WTC11 (cell line): ENCODE results near the gene ODAD3. TPM values are rescaled to one million over a fixed set of nuclear protein-coding genes. Genes with fewer than 3 reads are reported as not detected.
A peak's percentile ranks its signal among the peaks of the same experiment; 100 is the strongest.

Experiments
- AR ChIP-seq: fragments of 250-450 bp; sonication (Bioruptor Pico); IDR thresholded peaks from 2 replicates; pipeline ENCODE4 v1.9.0; 2021; ENCODE audit warnings: mild to moderate bottlenecking
- ERG ChIP-seq: fragments of 250-450 bp; sonication (Bioruptor Pico); IDR thresholded peaks from 2 replicates; pipeline ENCODE4 v1.8.0; 2021; ENCODE audit warnings: mild to moderate bottlenecking
- FOXP4 ChIP-seq: sonication (generic); formaldehyde crosslinking; IDR thresholded peaks from 2 replicates; pipeline ENCODE4 v1.8.0; 2022; ENCODE audit warnings: mild to moderate bottlenecking, missing genetic modification reagents
- HMGA2 ChIP-seq: fragments of 250-450 bp; sonication (Bioruptor Pico); IDR thresholded peaks from 2 replicates; pipeline ENCODE4 v1.4.0; 2021; ENCODE audit warnings: mild to moderate bottlenecking, moderate library complexity
- NR1H2 ChIP-seq: sonication (generic); formaldehyde crosslinking; IDR thresholded peaks from 2 replicates; pipeline ENCODE4 v1.9.0; 2021; ENCODE audit warnings: mild to moderate bottlenecking, moderate library complexity, missing genetic modification reagents
- NR2C2 ChIP-seq: sonication (generic); formaldehyde crosslinking; IDR thresholded peaks from 2 replicates; pipeline ENCODE4 v1.8.0; 2022; ENCODE audit warnings: mild to moderate bottlenecking, missing genetic modification reagents
- SMAD3 ChIP-seq: sonication (generic); formaldehyde crosslinking; IDR thresholded peaks from 2 replicates; pipeline ENCODE4 v1.8.0; 2022; ENCODE audit warnings: missing genetic modification reagents, mild to moderate bottlenecking, borderline replicate concordance
- SP1 ChIP-seq: sonication (generic); formaldehyde crosslinking; conservative IDR thresholded peaks from 2 replicates; pipeline ENCODE4 v1.8.1; 2022; ENCODE audit warnings: missing genetic modification reagents
- TEAD4 ChIP-seq: sonication (generic); formaldehyde crosslinking; IDR thresholded peaks from 2 replicates; pipeline ENCODE4 v1.8.0; 2022; ENCODE audit warnings: mild to moderate bottlenecking, missing genetic modification reagents
- TP53 ChIP-seq: sonication (generic); formaldehyde crosslinking; IDR thresholded peaks from 2 replicates; pipeline ENCODE4 v1.8.1; 2023; ENCODE audit warnings: mild to moderate bottlenecking, missing genetic modification reagents
- USF2 ChIP-seq: sonication (generic); formaldehyde crosslinking; IDR thresholded peaks from 2 replicates; pipeline ENCODE4 v1.8.1; 2023; ENCODE audit warnings: mild to moderate bottlenecking, missing genetic modification reagents, moderate library complexity
- ZBTB21 ChIP-seq: sonication (generic); formaldehyde crosslinking; IDR thresholded peaks from 2 replicates; pipeline ENCODE4 v1.8.1; 2023; ENCODE audit warnings: mild to moderate bottlenecking, missing genetic modification reagents, borderline replicate concordance
- ZNF138 ChIP-seq: sonication (generic); formaldehyde crosslinking; conservative IDR thresholded peaks from 2 replicates; pipeline ENCODE4 v1.8.1; 2022; ENCODE audit warnings: mild to moderate bottlenecking, moderate library complexity, missing genetic modification reagents
- ZNF416 ChIP-seq: fragments of 250-450 bp; sonication (Bioruptor Pico); IDR thresholded peaks from 2 replicates; pipeline ENCODE4 v1.9.0; 2021; ENCODE audit warnings: mild to moderate bottlenecking, inconsistent platforms
- ZNF671 ChIP-seq: fragments of 250-450 bp; sonication (Bioruptor Pico); IDR thresholded peaks from 2 replicates; pipeline ENCODE4 v1.8.0; 2021; ENCODE audit warnings: mild to moderate bottlenecking
- total RNA-seq: library from RNA; stranded (reverse); gene quantifications from 3 replicates; pipeline ENCODE4 v1.2.3, GENCODE V29; 2021
- TF ChIP-seq, protein P1 (sequence below): fragments of 200-600 bp; IDR thresholded peaks from 2 replicates; pipeline ENCODE4 v1.8.0; 2022; ENCODE audit warnings: antibody characterized with exemption
- TF ChIP-seq, protein P2 (sequence below): sonication (generic); formaldehyde crosslinking; IDR thresholded peaks from 2 replicates; pipeline ENCODE4 v1.8.0; 2022; ENCODE audit warnings: mild to moderate bottlenecking, missing genetic modification reagents
- TF ChIP-seq, protein P3 (sequence below): sonication (generic); formaldehyde crosslinking; conservative IDR thresholded peaks from 2 replicates; pipeline ENCODE4 v1.8.1; 2023; ENCODE audit warnings: mild to moderate bottlenecking, low read depth, missing genetic modification reagents, moderate library complexity
- TF ChIP-seq, protein P4 (sequence below): sonication (generic); formaldehyde crosslinking; IDR thresholded peaks from 2 replicates; pipeline ENCODE4 v1.8.1; 2023; ENCODE audit warnings: mild to moderate bottlenecking, missing genetic modification reagents
- TF ChIP-seq, protein P5 (sequence below): sonication (generic); formaldehyde crosslinking; IDR thresholded peaks from 2 replicates; pipeline ENCODE4 v1.8.1; 2022; ENCODE audit warnings: mild to moderate bottlenecking, missing genetic modification reagents, moderate library complexity, borderline replicate concordance

ODAD3 gene
- total RNA-seq, 1 experiment from 2014 or later: 4.1 TPM

DNA sequence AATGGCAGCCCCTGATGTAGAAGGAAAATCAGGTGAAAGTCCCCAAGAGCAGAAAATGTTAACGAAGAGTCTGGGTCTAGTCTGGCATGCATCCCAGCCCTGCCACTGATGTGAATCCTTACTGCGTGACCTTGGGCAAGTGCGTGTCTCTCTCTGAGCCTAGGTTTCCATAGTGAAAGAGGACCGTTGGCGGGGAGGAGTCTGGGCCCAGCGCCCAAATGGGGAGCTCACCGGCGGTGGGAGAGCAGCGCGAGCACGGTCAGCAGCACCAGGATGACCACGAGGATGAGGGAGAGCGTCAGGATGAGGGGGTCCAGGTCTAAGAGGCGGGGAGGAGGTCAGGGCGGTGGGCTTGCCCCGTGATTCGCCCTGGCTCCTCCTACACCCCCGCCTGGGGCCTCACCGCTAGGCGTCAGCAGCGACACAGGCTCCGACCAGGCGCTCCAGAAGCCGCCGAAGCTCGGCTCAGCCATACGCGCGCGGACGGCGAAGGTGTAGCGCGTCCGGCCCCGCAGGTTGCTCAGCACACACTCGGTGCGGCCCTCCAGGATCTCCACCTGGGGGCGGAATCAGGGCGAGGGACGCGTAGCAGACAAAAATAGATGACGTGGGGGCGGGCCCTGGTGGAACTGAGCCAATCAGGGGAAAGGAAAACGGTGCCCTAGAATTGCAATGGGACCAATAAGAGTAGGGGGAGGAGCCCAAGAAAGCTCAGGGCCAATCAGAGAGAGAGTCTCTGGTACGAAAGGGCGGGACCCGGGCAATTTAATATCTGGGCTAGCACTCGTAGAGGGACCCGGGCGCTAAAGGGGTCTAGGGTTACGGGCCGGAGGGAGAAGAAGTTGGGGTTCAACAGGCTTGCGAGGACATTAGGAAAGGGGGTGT is 54.0 kb downstream of the ODAD3 start (continued):
- TF ChIP-seq, protein P1, sequence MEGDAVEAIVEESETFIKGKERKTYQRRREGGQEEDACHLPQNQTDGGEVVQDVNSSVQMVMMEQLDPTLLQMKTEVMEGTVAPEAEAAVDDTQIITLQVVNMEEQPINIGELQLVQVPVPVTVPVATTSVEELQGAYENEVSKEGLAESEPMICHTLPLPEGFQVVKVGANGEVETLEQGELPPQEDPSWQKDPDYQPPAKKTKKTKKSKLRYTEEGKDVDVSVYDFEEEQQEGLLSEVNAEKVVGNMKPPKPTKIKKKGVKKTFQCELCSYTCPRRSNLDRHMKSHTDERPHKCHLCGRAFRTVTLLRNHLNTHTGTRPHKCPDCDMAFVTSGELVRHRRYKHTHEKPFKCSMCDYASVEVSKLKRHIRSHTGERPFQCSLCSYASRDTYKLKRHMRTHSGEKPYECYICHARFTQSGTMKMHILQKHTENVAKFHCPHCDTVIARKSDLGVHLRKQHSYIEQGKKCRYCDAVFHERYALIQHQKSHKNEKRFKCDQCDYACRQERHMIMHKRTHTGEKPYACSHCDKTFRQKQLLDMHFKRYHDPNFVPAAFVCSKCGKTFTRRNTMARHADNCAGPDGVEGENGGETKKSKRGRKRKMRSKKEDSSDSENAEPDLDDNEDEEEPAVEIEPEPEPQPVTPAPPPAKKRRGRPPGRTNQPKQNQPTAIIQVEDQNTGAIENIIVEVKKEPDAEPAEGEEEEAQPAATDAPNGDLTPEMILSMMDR: no peak; the same call in 1 of the 2 replicates
- peak; percentile 52; the same call in 1 of the 2 replicates for TF ChIP-seq FOXP4 (CRISPR knock-in tag)
- TF ChIP-seq, protein P2, sequence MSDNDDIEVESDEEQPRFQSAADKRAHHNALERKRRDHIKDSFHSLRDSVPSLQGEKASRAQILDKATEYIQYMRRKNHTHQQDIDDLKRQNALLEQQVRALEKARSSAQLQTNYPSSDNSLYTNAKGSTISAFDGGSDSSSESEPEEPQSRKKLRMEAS (CRISPR knock-in tag): peak; percentile 75; the same call in 1 of the 2 replicates
- peak; percentile 91 for TF ChIP-seq SP1 (CRISPR knock-in tag)
- TF ChIP-seq TP53 (CRISPR knock-in tag): no peak
- TF ChIP-seq HMGA2 (CRISPR knock-in tag): no peak
- no peak for TF ChIP-seq ZNF671 (CRISPR knock-in tag)
- TF ChIP-seq TEAD4: no peak
- TF ChIP-seq, protein P3, sequence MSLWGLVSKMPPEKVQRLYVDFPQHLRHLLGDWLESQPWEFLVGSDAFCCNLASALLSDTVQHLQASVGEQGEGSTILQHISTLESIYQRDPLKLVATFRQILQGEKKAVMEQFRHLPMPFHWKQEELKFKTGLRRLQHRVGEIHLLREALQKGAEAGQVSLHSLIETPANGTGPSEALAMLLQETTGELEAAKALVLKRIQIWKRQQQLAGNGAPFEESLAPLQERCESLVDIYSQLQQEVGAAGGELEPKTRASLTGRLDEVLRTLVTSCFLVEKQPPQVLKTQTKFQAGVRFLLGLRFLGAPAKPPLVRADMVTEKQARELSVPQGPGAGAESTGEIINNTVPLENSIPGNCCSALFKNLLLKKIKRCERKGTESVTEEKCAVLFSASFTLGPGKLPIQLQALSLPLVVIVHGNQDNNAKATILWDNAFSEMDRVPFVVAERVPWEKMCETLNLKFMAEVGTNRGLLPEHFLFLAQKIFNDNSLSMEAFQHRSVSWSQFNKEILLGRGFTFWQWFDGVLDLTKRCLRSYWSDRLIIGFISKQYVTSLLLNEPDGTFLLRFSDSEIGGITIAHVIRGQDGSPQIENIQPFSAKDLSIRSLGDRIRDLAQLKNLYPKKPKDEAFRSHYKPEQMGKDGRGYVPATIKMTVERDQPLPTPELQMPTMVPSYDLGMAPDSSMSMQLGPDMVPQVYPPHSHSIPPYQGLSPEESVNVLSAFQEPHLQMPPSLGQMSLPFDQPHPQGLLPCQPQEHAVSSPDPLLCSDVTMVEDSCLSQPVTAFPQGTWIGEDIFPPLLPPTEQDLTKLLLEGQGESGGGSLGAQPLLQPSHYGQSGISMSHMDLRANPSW: no peak
- TF ChIP-seq, protein P4, sequence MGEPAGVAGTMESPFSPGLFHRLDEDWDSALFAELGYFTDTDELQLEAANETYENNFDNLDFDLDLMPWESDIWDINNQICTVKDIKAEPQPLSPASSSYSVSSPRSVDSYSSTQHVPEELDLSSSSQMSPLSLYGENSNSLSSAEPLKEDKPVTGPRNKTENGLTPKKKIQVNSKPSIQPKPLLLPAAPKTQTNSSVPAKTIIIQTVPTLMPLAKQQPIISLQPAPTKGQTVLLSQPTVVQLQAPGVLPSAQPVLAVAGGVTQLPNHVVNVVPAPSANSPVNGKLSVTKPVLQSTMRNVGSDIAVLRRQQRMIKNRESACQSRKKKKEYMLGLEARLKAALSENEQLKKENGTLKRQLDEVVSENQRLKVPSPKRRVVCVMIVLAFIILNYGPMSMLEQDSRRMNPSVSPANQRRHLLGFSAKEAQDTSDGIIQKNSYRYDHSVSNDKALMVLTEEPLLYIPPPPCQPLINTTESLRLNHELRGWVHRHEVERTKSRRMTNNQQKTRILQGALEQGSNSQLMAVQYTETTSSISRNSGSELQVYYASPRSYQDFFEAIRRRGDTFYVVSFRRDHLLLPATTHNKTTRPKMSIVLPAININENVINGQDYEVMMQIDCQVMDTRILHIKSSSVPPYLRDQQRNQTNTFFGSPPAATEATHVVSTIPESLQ: no peak
- TF ChIP-seq USF2: peak; percentile 58
- TF ChIP-seq SMAD3: no peak
- no peak for TF ChIP-seq ZNF138 (CRISPR knock-in tag)
- no peak for TF ChIP-seq NR1H2
- TF ChIP-seq ERG (CRISPR knock-in tag): no peak
- no peak for TF ChIP-seq ZBTB21 (CRISPR knock-in tag)
- no peak for TF ChIP-seq AR
- TF ChIP-seq NR2C2: no peak
- TF ChIP-seq, protein P5, sequence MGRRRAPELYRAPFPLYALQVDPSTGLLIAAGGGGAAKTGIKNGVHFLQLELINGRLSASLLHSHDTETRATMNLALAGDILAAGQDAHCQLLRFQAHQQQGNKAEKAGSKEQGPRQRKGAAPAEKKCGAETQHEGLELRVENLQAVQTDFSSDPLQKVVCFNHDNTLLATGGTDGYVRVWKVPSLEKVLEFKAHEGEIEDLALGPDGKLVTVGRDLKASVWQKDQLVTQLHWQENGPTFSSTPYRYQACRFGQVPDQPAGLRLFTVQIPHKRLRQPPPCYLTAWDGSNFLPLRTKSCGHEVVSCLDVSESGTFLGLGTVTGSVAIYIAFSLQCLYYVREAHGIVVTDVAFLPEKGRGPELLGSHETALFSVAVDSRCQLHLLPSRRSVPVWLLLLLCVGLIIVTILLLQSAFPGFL (CRISPR knock-in tag): no peak
- no peak; the same call in 1 of the 2 replicates for TF ChIP-seq ZNF416 (CRISPR knock-in tag)
